HepG2 (cell line): ENCODE data around the gene MAN2B2. TPM values are rescaled to one million over a fixed set of nuclear protein-coding genes. Genes with fewer than 3 reads are reported as not detected.

Experiments used
- DPF2 ChIP-seq: sonication (generic); formaldehyde crosslinking; IDR thresholded peaks from 2 replicates; pipeline ENCODE4 v1.4.0; 2020; ENCODE audit warnings: mild to moderate bottlenecking, low read depth, missing genetic modification reagents, borderline replicate concordance
- ZNF224 ChIP-seq: sonication (generic); formaldehyde crosslinking; IDR thresholded peaks from 2 replicates; pipeline ENCODE4 v1.5.0; 2020; ENCODE audit warnings: mild to moderate bottlenecking, missing genetic modification reagents
- polyA plus RNA-seq, 8 experiments: library from polyadenylated mRNA; depleted of rRNA in 3 of 8; stranded (reverse) in 7 of 8; unstranded in 1 of 8; fragments of >200 nt; fragmentation: Illumina TruSeq in 4 of 8; extraction: Trizol in 4 of 8; gene quantifications; 2 replicates each; pipeline versions ENCODE4 v1.2.1 to v1.2.3, GENCODE V29; 2011 to 2016; ENCODE audit warnings: low read depth in 4 of 8, missing spikeins in 1 of 8, mixed read lengths in 1 of 8; ENCODE audit not compliant: insufficient read depth in 1 of 8
- total RNA-seq, 5 experiments: library from RNA; depleted of rRNA; stranded (reverse); fragments of >200 nt; fragmentation: Illumina TruSeq; extraction: Trizol; gene quantifications; 2 replicates each; pipeline ENCODE4 v1.2.3, GENCODE V29; 2016; ENCODE audit warnings: low read depth in 1 of 5
- TF ChIP-seq, protein P1 (sequence below): sonication (generic); formaldehyde crosslinking; IDR thresholded peaks from 2 replicates; pipeline ENCODE4 v1.4.0; 2020; ENCODE audit warnings: missing genetic modification reagents
- TF ChIP-seq, protein P2 (sequence below): sonication (generic); formaldehyde crosslinking; IDR thresholded peaks from 2 replicates; pipeline ENCODE4 v1.9.0; 2022; ENCODE audit warnings: low read depth, missing genetic modification reagents

MAN2B2 gene
- total and polyA plus RNA-seq, 2 of the 13 experiments (the other 11 are each of a cell fraction or from before 2014, with no cell fraction given) = 4.8 to 5.4 TPM

DNA sequence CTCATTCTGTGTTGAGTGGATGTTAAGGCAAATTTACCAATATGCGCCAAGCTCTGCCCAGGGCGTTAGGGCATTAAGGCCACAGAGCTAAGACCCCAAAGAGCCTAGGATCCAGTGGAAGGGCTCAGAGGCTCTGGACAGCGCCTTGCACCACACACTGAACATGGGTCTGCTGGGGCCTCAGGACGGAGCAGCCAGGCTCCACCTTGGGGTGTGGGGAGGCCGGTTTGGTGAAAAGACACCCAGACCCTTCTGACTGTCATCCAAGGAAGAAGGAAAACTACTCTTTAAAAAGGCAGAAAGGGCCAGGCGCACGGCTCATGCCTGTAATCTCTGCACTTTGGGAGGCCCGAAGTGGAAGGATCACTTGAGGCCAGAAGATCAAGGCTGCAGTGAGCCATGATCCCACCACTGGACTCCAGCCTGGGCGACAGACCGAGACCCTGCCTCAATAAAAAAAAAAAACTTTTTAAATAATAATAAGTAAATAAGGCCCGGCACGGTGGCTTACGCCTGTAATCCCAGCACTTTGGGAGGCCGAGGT, 64.2 kb downstream of the MAN2B2 start (continued):
- TF ChIP-seq, protein P1, sequence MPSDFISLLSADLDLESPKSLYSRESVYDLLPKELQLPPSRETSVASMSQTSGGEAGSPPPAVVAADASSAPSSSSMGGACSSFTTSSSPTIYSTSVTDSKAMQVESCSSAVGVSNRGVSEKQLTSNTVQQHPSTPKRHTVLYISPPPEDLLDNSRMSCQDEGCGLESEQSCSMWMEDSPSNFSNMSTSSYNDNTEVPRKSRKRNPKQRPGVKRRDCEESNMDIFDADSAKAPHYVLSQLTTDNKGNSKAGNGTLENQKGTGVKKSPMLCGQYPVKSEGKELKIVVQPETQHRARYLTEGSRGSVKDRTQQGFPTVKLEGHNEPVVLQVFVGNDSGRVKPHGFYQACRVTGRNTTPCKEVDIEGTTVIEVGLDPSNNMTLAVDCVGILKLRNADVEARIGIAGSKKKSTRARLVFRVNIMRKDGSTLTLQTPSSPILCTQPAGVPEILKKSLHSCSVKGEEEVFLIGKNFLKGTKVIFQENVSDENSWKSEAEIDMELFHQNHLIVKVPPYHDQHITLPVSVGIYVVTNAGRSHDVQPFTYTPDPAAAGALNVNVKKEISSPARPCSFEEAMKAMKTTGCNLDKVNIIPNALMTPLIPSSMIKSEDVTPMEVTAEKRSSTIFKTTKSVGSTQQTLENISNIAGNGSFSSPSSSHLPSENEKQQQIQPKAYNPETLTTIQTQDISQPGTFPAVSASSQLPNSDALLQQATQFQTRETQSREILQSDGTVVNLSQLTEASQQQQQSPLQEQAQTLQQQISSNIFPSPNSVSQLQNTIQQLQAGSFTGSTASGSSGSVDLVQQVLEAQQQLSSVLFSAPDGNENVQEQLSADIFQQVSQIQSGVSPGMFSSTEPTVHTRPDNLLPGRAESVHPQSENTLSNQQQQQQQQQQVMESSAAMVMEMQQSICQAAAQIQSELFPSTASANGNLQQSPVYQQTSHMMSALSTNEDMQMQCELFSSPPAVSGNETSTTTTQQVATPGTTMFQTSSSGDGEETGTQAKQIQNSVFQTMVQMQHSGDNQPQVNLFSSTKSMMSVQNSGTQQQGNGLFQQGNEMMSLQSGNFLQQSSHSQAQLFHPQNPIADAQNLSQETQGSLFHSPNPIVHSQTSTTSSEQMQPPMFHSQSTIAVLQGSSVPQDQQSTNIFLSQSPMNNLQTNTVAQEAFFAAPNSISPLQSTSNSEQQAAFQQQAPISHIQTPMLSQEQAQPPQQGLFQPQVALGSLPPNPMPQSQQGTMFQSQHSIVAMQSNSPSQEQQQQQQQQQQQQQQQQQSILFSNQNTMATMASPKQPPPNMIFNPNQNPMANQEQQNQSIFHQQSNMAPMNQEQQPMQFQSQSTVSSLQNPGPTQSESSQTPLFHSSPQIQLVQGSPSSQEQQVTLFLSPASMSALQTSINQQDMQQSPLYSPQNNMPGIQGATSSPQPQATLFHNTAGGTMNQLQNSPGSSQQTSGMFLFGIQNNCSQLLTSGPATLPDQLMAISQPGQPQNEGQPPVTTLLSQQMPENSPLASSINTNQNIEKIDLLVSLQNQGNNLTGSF (CRISPR knock-in tag) = no peak
- TF ChIP-seq, protein P2, sequence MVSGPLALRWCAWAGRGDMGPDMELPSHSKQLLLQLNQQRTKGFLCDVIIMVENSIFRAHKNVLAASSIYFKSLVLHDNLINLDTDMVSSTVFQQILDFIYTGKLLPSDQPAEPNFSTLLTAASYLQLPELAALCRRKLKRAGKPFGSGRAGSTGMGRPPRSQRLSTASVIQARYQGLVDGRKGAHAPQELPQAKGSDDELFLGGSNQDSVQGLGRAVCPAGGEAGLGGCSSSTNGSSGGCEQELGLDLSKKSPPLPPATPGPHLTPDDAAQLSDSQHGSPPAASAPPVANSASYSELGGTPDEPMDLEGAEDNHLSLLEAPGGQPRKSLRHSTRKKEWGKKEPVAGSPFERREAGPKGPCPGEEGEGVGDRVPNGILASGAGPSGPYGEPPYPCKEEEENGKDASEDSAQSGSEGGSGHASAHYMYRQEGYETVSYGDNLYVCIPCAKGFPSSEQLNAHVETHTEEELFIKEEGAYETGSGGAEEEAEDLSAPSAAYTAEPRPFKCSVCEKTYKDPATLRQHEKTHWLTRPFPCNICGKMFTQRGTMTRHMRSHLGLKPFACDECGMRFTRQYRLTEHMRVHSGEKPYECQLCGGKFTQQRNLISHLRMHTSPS (CRISPR knock-in tag) = no peak
- TF ChIP-seq DPF2 (CRISPR knock-in tag) = no peak
- no peak for TF ChIP-seq ZNF224 (CRISPR knock-in tag)
